HepG2 (cell line): ENCODE results near the gene HSPA14. TPM values are rescaled to one million over a fixed set of nuclear protein-coding genes. Genes with fewer than 3 reads are reported as not detected.

Experiments
- ARID2 ChIP-seq: sonication (generic); formaldehyde crosslinking; IDR thresholded peaks from 2 replicates; pipeline ENCODE4 v1.8.1; 2022; ENCODE audit warnings: mild to moderate bottlenecking, missing genetic modification reagents, borderline replicate concordance
- FOXJ3 ChIP-seq: sonication (generic); formaldehyde crosslinking; IDR thresholded peaks from 2 replicates; pipeline ENCODE4 v1.4.0; 2020; ENCODE audit warnings: missing genetic modification reagents, mild to moderate bottlenecking, borderline replicate concordance
- JUNB ChIP-seq: sonication (generic); formaldehyde crosslinking; IDR thresholded peaks from 2 replicates; pipeline ENCODE4 v1.8.0; 2022; ENCODE audit warnings: missing genetic modification reagents, mild to moderate bottlenecking, borderline replicate concordance
- NFRKB ChIP-seq: fragments of 450-650 bp; IDR thresholded peaks from 2 replicates; pipeline ENCODE4 v1.6.1; 2017
- PRMT3 ChIP-seq: sonication (generic); formaldehyde crosslinking; IDR thresholded peaks from 2 replicates; pipeline ENCODE4 v1.8.1; 2022; ENCODE audit warnings: low read depth, mild to moderate bottlenecking, moderate library complexity, missing genetic modification reagents, borderline replicate concordance
- SAFB2 ChIP-seq: sonication (generic); formaldehyde crosslinking; IDR thresholded peaks from 2 replicates; pipeline ENCODE4 v1.5.1; 2020; ENCODE audit warnings: missing genetic modification reagents, low read depth, mild to moderate bottlenecking, borderline replicate concordance
- TBP ChIP-seq: sonication (generic); formaldehyde crosslinking; IDR thresholded peaks from 2 replicates; pipeline ENCODE4 v1.5.0; 2020; ENCODE audit warnings: missing genetic modification reagents
- ZFP62 ChIP-seq: sonication (generic); formaldehyde crosslinking; IDR thresholded peaks from 2 replicates; pipeline ENCODE4 v1.4.0; 2020; ENCODE audit warnings: missing genetic modification reagents
- ZFP82 ChIP-seq: sonication (generic); formaldehyde crosslinking; IDR thresholded peaks from 2 replicates; pipeline ENCODE4 v1.5.1; 2020; ENCODE audit warnings: mild to moderate bottlenecking, missing genetic modification reagents, borderline replicate concordance
- ZNF18 ChIP-seq: sonication (generic); formaldehyde crosslinking; IDR thresholded peaks from 2 replicates; pipeline ENCODE4 v1.8.0; 2022; ENCODE audit warnings: mild to moderate bottlenecking, missing genetic modification reagents; ENCODE audit not compliant: insufficient replicate concordance
- ZNF331 ChIP-seq: sonication (generic); formaldehyde crosslinking; IDR thresholded peaks from 2 replicates; pipeline ENCODE4 v1.4.0; 2020; ENCODE audit warnings: missing genetic modification reagents
- ZNF407 ChIP-seq: sonication (generic); formaldehyde crosslinking; IDR thresholded peaks from one replicate; pipeline ENCODE4 v1.5.1; 2020; ENCODE audit warnings: mild to moderate bottlenecking, missing genetic modification reagents; ENCODE audit errors: not compliant biosample characterization
- ZNF780A ChIP-seq: sonication (generic); formaldehyde crosslinking; IDR thresholded peaks from 2 replicates; pipeline ENCODE4 v1.8.0; 2022; ENCODE audit warnings: mild to moderate bottlenecking, missing genetic modification reagents, moderate library complexity
- polyA plus RNA-seq, 8 experiments: library from polyadenylated mRNA; depleted of rRNA in 3 of 8; stranded (reverse) in 7 of 8; unstranded in 1 of 8; fragments of >200 nt; fragmentation: Illumina TruSeq in 4 of 8; extraction: Trizol in 4 of 8; gene quantifications; 2 replicates each; pipeline versions ENCODE4 v1.2.1 to v1.2.3, GENCODE V29; 2011 to 2016; ENCODE audit warnings: low read depth in 4 of 8, missing spikeins in 1 of 8, mixed read lengths in 1 of 8; ENCODE audit not compliant: insufficient read depth in 1 of 8
- total RNA-seq, 5 experiments: library from RNA; depleted of rRNA; stranded (reverse); fragments of >200 nt; fragmentation: Illumina TruSeq; extraction: Trizol; gene quantifications; 2 replicates each; pipeline ENCODE4 v1.2.3, GENCODE V29; 2016; ENCODE audit warnings: low read depth in 1 of 5
- TF ChIP-seq, protein P1 (sequence below): IDR thresholded peaks from 2 replicates; pipeline ENCODE4 v1.6.1; 2016; ENCODE audit warnings: missing biosample characterization, missing genetic modification reagents, low read depth
- TF ChIP-seq, protein P2 (sequence below): sonication (generic); formaldehyde crosslinking; IDR thresholded peaks from 2 replicates; pipeline ENCODE4 v1.4.0; 2020; ENCODE audit warnings: missing genetic modification reagents, low read depth, mild to moderate bottlenecking, borderline replicate concordance

Gene HSPA14
- total and polyA plus RNA-seq, 2 of the 13 experiments (the other 11 are each of a cell fraction or from before 2014, with no cell fraction given), result 10.7 to 29.8 TPM

DNA sequence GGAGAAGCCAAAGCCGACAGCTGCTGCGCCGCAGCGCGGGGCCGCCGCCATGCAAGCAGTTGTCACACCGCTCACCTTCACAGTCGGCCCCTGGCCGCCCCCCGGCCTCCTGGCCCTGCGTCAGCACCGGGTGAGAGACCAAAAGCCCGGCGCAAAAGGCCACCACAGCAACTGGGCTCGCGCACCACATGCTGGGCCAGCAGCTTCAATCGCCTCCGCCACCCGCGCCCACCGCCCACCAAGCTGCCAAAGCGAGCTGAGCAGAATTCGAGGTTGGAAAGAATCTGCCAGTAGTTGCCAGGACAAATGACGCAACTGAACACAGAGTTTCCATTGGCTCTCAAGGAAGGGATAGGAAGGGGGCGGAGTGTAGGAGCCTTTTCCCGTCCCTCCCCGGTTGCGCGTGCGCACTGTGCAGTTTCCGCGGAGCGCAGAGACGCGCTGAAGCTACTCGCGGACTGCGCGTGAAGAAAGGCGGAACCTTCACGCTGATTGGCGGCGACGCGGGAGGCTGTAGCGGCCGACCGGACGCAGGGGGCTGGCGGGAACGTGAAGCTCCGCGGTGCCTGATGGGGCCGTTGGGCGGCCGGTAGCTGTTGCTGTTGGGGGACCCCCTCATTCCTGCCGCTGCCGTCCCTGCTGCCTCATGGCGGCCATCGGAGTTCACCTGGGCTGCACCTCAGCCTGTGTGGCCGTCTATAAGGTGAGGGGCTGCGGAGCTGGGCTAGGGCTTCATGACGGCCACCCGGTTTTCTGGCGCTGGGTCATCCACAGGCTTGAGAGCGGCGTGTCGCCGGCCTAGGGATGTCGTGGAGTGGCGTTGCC, at the start of gene HSPA14, which contains the start of the genes CDNF and MSANTD7 (continued):
- TF ChIP-seq, protein P1, sequence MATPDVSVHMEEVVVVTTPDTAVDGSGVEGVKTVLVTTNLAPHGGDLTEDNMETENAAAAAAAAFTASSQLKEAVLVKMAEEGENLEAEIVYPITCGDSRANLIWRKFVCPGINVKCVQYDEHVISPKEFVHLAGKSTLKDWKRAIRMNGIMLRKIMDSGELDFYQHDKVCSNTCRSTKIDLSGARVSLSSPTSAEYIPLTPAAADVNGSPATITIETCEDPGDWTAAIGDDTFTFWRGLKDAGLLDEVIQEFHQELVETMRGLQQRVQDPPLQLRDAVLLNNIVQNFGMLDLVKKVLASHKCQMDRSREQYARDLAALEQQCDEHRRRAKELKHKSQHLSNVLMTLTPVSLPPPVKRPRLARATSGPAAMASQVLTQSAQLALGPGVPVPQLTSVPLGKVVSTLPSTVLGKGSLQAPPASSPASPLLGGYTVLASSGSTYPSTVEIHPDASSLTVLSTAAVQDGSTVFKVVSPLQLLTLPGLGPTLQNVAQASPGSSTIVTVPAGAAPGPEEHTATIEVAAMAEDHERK, result peak; percentile 63; the same call in 1 of the 2 replicates
- peak; percentile 77; the same call in 1 of the 2 replicates for TF ChIP-seq ZNF780A (CRISPR knock-in tag)
- no peak for TF ChIP-seq ZNF407
- no peak for TF ChIP-seq ARID2
- peak; percentile 40; the same call in 1 of the 2 replicates for TF ChIP-seq ZNF331 (CRISPR knock-in tag)
- no peak for TF ChIP-seq NFRKB
- peak; percentile 75; the same call in 1 of the 2 replicates for TF ChIP-seq FOXJ3
- no peak for TF ChIP-seq JUNB (CRISPR knock-in tag)
- no peak for TF ChIP-seq PRMT3 (CRISPR knock-in tag)
- TF ChIP-seq ZNF18 (CRISPR knock-in tag), result no peak
- TF ChIP-seq ZFP62, result no peak
- TF ChIP-seq SAFB2 (CRISPR knock-in tag), result no peak; the same call in 1 of the 2 replicates
- TF ChIP-seq ZFP82, result 0 out of 2 replicates have a peak, but pooled peaks have one; percentile 37
- no peak for TF ChIP-seq TBP (CRISPR knock-in tag)
- TF ChIP-seq, protein P2, sequence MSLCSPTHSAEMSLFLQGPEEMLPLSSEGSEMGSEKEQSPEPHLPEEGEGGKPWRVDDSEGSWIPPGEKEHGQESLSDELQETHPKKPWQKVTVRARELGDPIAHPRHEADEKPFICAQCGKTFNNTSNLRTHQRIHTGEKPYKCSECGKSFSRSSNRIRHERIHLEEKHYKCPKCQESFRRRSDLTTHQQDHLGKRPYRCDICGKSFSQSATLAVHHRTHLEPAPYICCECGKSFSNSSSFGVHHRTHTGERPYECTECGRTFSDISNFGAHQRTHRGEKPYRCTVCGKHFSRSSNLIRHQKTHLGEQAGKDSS (CRISPR knock-in tag), result no peak; the same call in 1 of the 2 replicates
